Activated effector memory CD4-positive, alpha-beta T cell treated with anti-CD3 and anti-CD28 coated beads, Interleukin-2, amount 50 U/mL, for 16 hours (primary cell): ENCODE results near the gene HLA-B.
"Not testable (repeated sequence)": the region's sequence is repeated elsewhere in the genome, so short reads cannot be mapped to it uniquely, and the experiment has no call there.

Source experiments
- DNase-seq: peaks from one replicate; pipeline ENCODE4 v3.0.0-alpha.2; 2020

Gene HLA-B

DNA sequence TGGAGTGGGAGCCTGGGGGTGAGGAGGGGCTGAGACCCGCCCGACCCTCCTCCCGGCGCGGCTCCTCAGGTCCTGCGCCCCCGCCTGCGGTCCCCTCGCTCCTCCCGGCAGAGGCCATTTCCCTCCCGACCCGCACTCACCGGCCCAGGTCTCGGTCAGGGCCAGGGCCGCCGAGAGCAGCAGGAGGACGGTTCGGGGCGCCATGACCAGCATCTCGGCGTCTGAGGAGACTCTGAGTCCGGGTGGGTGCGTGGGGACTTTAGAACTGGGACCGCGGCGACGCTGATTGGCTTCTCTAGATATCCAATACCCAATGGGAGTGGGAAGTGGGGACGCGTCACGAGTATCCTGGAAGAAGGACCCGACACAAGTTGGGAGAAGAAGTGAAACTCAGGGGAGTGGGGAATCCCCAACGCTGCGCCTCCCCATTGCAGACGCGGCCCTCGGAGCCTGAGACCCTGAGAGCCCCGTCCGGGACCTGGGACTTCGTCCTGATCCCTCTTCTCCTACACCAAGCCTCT, at the start of gene HLA-B:
Gene HLA-B (minus strand): TSS at position 234 of the 521 bp plus-strand sequence. CDS start 21 bp downstream, at position 213.
- DNase-seq, result peak; percentile 89

- DNase-seq, result no peak
These were observed 49.0 kb upstream of the HLA-B start for GRCh38 chr6:31405996-31406395.

DNA sequence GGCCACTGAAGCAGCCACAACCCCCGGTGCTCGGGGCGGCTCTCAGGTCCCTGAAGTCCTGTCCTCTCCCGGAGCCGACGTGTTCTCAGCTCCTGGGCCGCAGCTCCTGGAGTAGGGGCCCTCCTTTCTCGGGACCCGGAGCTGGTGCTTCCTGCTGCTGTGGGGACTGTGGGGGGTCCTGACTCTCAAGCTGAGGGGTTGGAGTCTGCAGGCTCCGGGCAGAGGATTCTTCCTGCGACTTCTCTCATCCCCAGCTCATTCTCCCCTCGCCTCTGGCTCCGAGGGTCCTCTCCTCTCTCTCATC, 47.0 kb upstream of the HLA-B start:
- not testable (repeated sequence) for DNase-seq

DNA sequence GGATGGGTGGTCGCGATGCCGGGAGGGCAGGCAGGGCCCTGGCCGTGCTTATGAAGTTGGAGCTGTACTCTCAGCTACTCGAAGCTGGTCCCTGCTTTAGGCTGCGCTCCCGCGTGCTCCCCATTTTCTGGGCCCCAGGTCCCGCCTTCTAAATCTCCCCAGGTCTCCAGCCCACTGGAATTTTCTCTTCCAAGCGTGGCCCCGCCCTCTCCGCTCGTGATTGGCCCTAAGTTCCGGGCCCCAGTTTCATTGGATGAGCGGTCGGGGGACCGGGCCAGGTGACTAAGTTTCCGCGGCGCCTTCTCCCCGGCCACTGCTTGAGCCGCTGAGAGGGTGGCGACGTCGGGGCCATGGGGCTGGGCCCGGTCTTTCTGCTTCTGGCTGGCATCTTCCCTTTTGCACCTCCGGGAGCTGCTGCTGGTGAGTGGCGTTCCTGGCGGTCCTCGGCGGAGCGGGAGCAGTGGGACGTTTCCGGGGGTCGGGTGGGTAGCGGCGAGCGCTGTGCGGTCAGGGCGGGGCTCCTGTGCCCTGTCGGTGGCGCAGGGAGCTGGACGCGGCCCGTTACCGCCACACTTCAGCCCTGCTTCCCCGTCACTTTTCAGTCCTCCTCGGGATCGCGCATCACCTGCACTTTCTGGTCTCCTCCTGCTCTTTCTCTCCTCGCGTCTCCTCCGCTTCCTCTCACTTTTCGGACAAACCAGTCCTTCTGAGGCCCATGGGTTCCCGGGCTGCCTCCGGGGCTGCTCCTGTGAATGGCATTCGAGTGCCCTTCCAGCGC, 46.5 kb upstream of the HLA-B start, which contains the start of gene MICA:
Gene MICA (plus strand): TSS at position 313 of the 778 bp plus-strand sequence. CDS start 38 bp downstream, at position 351.
- peak; percentile 92 for DNase-seq

DNA sequence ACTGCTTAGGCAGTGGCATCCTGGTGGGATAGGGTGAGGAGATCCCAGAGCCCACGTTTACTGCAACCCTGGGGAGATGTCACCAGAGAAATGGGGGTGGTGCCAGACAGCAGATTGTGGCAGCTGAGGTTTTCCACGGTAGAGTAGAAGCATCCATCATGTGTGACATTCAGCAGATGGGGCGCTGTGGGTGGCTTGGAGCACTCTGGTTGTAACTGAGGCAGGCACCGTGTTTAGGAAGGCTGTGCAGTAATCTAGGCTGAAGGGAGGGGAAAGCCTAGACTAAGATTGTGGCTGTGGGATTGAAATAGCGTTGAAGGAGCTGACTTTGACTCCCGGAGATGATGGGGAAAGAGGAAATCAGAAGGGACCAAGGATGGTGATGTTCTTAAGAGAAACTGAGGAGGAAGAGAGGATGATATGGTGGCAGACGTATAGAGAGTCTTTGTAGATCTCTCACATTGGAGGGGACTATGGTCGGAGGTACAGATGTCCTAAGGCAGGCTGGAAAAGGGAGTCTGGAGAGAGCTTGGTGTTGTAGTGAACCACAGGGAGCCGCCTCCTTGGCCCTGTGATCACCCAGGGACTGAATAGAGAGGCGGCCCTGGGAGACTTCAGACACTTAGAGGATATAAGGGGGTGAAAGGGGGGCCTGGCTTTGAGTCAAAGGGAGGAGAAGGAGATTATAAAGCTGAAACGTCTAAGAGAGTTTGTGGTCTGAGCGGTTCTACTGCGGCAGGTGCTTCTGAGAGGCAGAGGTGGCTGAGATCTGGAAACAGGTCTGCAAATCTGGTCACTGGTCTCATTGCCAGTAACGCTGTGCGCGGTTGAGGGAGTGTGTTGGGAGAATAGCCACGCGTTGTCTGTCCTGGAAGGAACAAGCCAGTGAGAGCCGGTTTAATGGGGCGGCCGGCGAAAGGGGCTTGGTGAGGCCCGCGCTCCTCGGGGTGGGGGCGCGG, 45.6 kb upstream of the HLA-B start:
- peak; percentile 78 for DNase-seq

- no peak for DNase-seq
These were observed 44.4 kb upstream of the HLA-B start for GRCh38 chr6:31401403-31401802.

GRCh38 chr6:31400467-31401289, 43.7 kb upstream of the HLA-B start:
- DNase-seq, result peak; percentile 93

- peak; percentile 89 for DNase-seq
These were observed 42.8 kb upstream of the HLA-B start for GRCh38 chr6:31399589-31400466.

DNA sequence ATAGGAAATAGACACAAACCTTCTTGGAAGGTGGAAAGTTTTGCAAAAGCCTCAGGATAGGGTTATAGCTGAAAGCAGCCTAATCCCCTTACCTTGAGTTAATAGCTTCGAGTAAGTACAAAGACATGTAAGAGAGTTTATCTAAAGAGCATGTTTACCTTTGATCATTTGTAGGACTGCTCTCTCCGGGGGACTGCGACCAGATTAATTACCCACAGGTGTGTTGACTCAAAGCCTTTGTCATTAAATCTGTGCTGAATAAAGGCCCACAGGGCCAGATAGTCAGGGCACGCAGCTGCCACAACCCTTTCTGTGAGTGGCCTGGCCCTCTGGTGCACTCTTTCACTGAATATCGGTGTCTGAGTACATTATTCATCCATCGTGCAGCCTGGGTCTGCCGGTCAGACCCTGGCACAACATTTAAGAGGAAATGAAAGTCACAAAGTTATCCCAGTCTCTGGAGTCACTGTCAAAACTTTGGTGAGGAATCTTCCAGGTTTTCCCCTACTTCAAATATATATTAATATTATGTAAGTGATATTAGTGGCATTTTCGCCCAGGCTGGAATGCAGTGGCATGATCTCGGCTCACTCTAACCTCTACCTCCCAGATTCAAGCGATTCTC, 41.0 kb upstream of the HLA-B start:
- DNase-seq, result no peak

- not testable (repeated sequence) for DNase-seq
These were observed 40.1 kb upstream of the HLA-B start for GRCh38 chr6:31397153-31397499.

- DNase-seq, result peak; percentile 95
These were observed 39.6 kb upstream of the HLA-B start for GRCh38 chr6:31396422-31397152.

DNA sequence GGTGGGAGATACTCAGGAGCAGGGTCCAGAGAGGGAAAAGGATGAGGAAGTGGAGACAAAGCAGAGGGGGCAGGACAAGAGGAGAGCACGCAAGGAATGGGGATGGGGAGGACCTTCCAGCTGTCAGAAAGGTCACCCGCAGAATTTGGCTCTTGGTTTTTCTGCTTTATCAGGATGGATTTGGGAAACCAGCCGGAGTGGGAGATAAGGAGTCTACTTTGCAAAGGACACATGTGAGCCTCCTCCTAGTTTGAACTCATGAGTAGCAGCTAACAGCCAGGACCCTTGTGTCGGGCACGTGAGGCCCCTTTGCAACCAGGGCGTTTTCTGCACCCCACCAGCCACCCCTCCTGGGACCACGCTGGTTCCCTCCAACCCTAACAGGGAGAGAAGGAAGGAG, 38.9 kb upstream of the HLA-B start:
- DNase-seq, result no peak

- DNase-seq, result no peak
These were observed 37.4 kb upstream of the HLA-B start for GRCh38 chr6:31394381-31394780.

- peak; percentile 21 for DNase-seq
These were observed 37.0 kb upstream of the HLA-B start for GRCh38 chr6:31393932-31394331.

- not testable (repeated sequence) for DNase-seq
These were observed 32.8 kb upstream of the HLA-B start for GRCh38 chr6:31389802-31390132.

GRCh38 chr6:31388916-31389801, 32.2 kb upstream of the HLA-B start:
- not testable (repeated sequence) for DNase-seq

GRCh38 chr6:31386977-31387376, 30.0 kb upstream of the HLA-B start:
- no peak for DNase-seq

- DNase-seq, result no peak
These were observed 29.1 kb upstream of the HLA-B start for GRCh38 chr6:31386099-31386498.

DNA sequence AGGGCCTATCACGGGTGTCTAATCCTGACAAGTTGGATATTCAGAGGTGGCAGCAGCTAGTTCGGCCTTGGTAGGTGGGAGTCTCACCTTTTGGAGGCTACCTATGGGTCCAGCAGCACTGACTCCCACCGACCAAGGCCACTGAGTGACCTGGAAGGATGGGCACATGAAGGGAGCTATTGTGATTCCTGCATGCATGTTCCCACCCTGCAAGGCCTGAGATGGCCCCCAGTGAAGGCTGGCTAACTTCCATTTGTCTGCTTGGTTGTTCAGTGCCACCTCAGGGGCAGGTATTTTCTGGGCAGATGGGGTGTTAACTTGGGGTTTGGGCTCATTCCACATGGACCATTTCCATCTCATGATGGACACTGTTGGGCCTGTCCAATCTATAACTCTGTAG, 28.1 kb upstream of the HLA-B start:
- no peak for DNase-seq

- DNase-seq, result no peak
These were observed 26.2 kb upstream of the HLA-B start for GRCh38 chr6:31383149-31383548.
